ENCODE measurements around the gene SLC6A6. TPM values are rescaled to one million over a fixed set of nuclear protein-coding genes. Genes with fewer than 3 reads are reported as not detected.

Gene SLC6A6
- total RNA-seq, 1 donor from 2014 or later = 30.3 TPM

DNA sequence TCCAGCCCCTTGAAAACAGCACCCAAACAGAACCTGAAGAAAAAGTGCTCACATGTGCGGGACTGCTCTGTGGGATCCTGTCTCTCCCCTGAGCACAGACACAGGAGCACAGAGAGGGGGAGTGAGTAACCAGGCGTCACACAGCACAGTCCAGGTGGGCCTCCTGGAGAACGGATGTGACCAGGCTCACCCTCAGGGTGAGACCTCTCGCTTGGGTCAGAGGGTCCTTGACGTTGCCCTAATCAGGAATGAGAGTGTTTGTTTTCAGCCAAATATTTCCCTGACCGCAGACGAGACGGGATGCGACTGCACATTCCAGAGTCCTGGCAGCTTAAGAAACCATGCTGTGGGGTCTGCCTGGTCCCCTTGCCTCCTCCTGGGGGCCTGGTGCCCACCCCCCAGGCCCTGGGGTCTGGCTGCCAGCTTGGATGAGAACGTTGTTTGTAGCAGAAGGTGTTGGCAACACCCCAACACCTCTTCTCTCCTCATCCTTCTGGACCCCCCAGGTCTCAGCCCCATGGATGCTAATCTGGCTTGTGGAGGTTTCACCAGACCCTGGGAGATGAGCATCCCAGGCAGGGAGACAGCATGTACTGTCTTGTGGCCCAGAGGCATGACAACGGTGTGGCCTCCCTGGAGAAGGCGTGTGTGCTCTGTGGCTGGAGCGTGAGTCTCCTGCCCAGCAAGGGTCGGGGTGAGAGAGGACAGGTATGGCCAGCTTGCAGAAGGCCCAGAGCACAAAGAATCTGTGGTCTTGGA, 42.1 kb upstream of the SLC6A6 start:
- Mint-ChIP-seq H3K9me3 (no peaks in the 10 kb centered on the region), H3K36me3 (no peaks in the 10 kb centered on the region), H3K4me3 (no peak overlapping the region), H3K27me3 (peaks cover 8% of the 10 kb centered on the region), H3K4me1 (ENCODE audit: unreplicated experiment) (peaks cover 22% of the 10 kb centered on the region), H3K27ac (no peak overlapping the region)
- no peak for DNase-seq (ENCODE audit: extremely low spot score, unreplicated experiment)
- no peak for TF ChIP-seq CTCF (conservative IDR thresholded peaks at IDR 0.05)

DNA sequence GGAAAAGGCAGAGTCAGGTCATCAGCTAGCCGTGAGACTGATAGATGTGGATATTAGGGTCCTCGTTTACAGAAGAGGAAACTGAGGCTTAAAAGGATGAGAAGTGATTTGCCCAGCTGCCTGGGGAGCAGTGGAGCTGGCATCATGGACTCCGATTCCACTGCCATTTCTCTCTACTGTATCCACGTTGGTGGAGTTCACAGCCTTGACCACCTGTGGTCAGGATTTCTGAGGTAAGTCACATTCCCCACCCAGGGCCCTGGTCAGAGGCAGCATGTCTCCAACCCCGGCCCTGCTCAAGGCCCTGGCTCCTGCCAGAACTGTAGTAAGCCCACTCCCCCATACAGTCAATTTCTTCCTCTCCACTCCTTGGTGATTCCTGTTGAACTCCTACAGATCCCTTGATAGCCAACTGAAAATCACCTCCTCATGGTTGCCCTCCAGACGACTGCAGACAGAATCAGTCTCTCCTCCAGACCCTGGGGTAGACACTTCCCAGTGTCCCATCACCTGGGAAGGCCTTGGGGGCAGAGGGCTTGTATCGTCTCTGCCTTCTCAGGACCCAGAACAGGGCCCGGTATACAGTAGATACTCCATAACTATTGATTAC, 41.2 kb upstream of the SLC6A6 start:
- Mint-ChIP-seq H3K4me3 (no peak overlapping the region), H3K36me3 (no peaks in the 10 kb centered on the region), H3K9me3 (no peaks in the 10 kb centered on the region), H3K4me1 (ENCODE audit: unreplicated experiment) (peaks cover 23% of the 10 kb centered on the region), H3K27ac (no peak overlapping the region), H3K27me3 (peaks cover 13% of the 10 kb centered on the region)
- no peak for DNase-seq (ENCODE audit: extremely low spot score, unreplicated experiment)
- no peak for TF ChIP-seq CTCF (conservative IDR thresholded peaks at IDR 0.05)

GRCh38 chr3:14362890-14363289, 39.5 kb upstream of the SLC6A6 start:
- Mint-ChIP-seq H3K36me3 (no peaks in the 10 kb centered on the region), H3K4me3 (no peak overlapping the region), H3K27ac (no peak overlapping the region), H3K4me1 (ENCODE audit: unreplicated experiment) (peaks cover 26% of the 10 kb centered on the region), H3K27me3 (peaks cover 23% of the 10 kb centered on the region), H3K9me3 (no peaks in the 10 kb centered on the region)
- no peak for TF ChIP-seq CTCF (conservative IDR thresholded peaks at IDR 0.05)
- no peak for DNase-seq (ENCODE audit: extremely low spot score, unreplicated experiment)

GRCh38 chr3:14363379-14363778, 39.0 kb upstream of the SLC6A6 start:
- Mint-ChIP-seq H3K27me3 (peaks cover 23% of the 10 kb centered on the region), H3K27ac (no peak overlapping the region), H3K4me1 (ENCODE audit: unreplicated experiment) (peaks cover 23% of the 10 kb centered on the region), H3K9me3 (no peaks in the 10 kb centered on the region), H3K4me3 (no peak overlapping the region), H3K36me3 (no peaks in the 10 kb centered on the region)
- no peak for DNase-seq (ENCODE audit: extremely low spot score, unreplicated experiment)
- TF ChIP-seq CTCF (conservative IDR thresholded peaks at IDR 0.05) = no peak

DNA sequence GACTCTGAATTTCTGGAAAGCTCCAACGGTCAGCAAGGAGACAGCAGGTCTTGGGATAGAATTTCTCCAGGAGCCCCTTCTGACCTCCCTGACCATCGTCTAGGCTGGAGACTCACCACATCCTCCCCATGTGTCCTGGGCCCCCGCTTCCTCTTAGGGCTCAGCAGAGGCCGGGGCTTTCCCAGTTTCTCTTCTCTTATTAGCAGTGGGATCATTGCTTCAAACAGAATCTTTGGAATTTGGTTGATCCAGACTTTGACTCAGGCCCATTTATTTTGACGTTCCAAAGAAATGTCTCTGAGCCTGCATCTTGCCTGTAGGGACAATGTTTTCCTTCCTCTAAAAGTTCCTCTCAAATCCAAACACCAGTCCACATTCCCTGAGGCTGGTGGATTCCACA, 38.4 kb upstream of the SLC6A6 start:
- peaks cover 17% of the 10 kb centered on the region for H3K4me1 Mint-ChIP-seq (ENCODE audit: unreplicated experiment)
- peaks cover 22% of the 10 kb centered on the region for H3K27me3 Mint-ChIP-seq
- no peak overlapping the region for H3K4me3 Mint-ChIP-seq
- no peaks in the 10 kb centered on the region for H3K9me3 Mint-ChIP-seq
- H3K36me3 Mint-ChIP-seq = no peaks in the 10 kb centered on the region
- no peak for DNase-seq (ENCODE audit: extremely low spot score, unreplicated experiment)
- H3K27ac Mint-ChIP-seq = no peak overlapping the region
- no peak for TF ChIP-seq CTCF (conservative IDR thresholded peaks at IDR 0.05)
